GM23338 (cell line): ENCODE data around the gene ICAM1.

Experiments
- CREB1 ChIP-seq: fragments of 250-450 bp; sonication (Bioruptor Pico); IDR thresholded peaks from 2 replicates; pipeline ENCODE4 v1.5.0; 2020; ENCODE audit warnings: low read depth, mild to moderate bottlenecking, moderate library complexity
- CTCF ChIP-seq, 2 experiments: fragments of 200-600 bp in 1 of 2; sonication (generic) in 1 of 2; conservative IDR thresholded peaks; 2 replicates each; pipeline versions ENCODE4 v1.5.1 to v1.6.1; 2016 to 2017; ENCODE audit warnings: antibody characterized with exemption in 2 of 2, low read depth in 2 of 2, mild to moderate bottlenecking in 2 of 2, moderate library complexity in 1 of 2
- EZH2 ChIP-seq: fragments of 200-600 bp; sonication (generic); IDR thresholded peaks from one replicate; pipeline ENCODE4 v1.8.0; 2017; ENCODE audit warnings: antibody characterized with exemption, mild to moderate bottlenecking, low read depth; ENCODE audit not compliant: unreplicated experiment
- EZH2phosphoT487 ChIP-seq: fragments of 200-600 bp; sonication (generic); IDR thresholded peaks from one replicate; pipeline ENCODE4 v1.8.1; 2018; ENCODE audit warnings: antibody characterized with exemption; ENCODE audit not compliant: unreplicated experiment
- NANOG ChIP-seq: IDR thresholded peaks from 2 replicates; pipeline ENCODE4 v1.6.1; 2016; ENCODE audit warnings: antibody characterized with exemption, borderline replicate concordance
- POLR2AphosphoS5 ChIP-seq: IDR thresholded peaks from 2 replicates; pipeline ENCODE4 v1.6.1; 2016; ENCODE audit warnings: antibody characterized with exemption, low read depth
- REST ChIP-seq: IDR thresholded peaks from one replicate; pipeline ENCODE4 v1.6.1; 2018; ENCODE audit warnings: antibody characterized with exemption; ENCODE audit not compliant: unreplicated experiment

- TF ChIP-seq POLR2AphosphoS5 (no peak), CTCF (conservative IDR thresholded peaks at IDR 0.05; ENCODE audit: low read depth in 2 of 2) (no peak), EZH2 (no peak), REST (no peak), EZH2phosphoT487 (no peak), NANOG (no peak), CREB1 (CRISPR knock-in tag) (no peak)
These were observed 39.2 kb upstream of the ICAM1 start for GRCh38 chr19:10231612-10232228.
